Breast epithelium (tissue), 4 donors: ENCODE data around the gene MATN1. TPM values are rescaled to one million over a fixed set of nuclear protein-coding genes. Genes with fewer than 3 reads are reported as not detected.

Source experiments
- DNase-seq, 2 donors: peaks; one replicate each; pipeline ENCODE4 v3.0.0-alpha.2; 2019; ENCODE audit warnings: low spot score in 2 of 2
- H3K27ac ChIP-seq, 2 donors: fragments of 200-600 bp; sonication (generic) in 1 of 2; one replicate each; pipeline ENCODE4 v1.5.1; 2016 to 2019; ENCODE audit warnings: mild to moderate bottlenecking in 1 of 2
- H3K27me3 ChIP-seq, 2 donors: fragments of 200-600 bp; sonication (generic) in 1 of 2; one replicate each; pipeline versions ENCODE4 v1.5.1 to v1.6.0; 2017 to 2019; ENCODE audit warnings: control low read depth in 1 of 2, mild to moderate bottlenecking in 1 of 2
- H3K36me3 ChIP-seq: fragments of 200-600 bp; one replicate; pipeline ENCODE4 v1.5.1; 2019
- H3K4me1 ChIP-seq, 2 donors: fragments of 200-600 bp; sonication (generic); one replicate each; pipeline ENCODE4 v1.5.1; 2016 to 2019; ENCODE audit warnings: control low read depth in 1 of 2
- H3K4me3 ChIP-seq, 3 donors: fragments of 200-600 bp; sonication (generic); 1 replicate in 2 of 3; 2 replicates in 1 of 3; pipeline ENCODE4 v1.5.1; 2016 to 2019; ENCODE audit warnings: mild to moderate bottlenecking in 3 of 3, moderate library complexity in 2 of 3
- H3K9me3 ChIP-seq, 2 donors: fragments of 200-600 bp; sonication (generic) in 1 of 2; one replicate each; pipeline ENCODE4 v1.5.1; 2016 to 2019; ENCODE audit warnings: control low read depth in 1 of 2
- CTCF ChIP-seq, 3 donors: fragments of 450-650 bp; IDR thresholded peaks; one replicate each; pipeline ENCODE4 v1.5.1; 2016 to 2017; ENCODE audit warnings: antibody characterized with exemption in 3 of 3, mild to moderate bottlenecking in 3 of 3, moderate library complexity in 3 of 3
- POLR2A ChIP-seq: fragments of 450-650 bp; IDR thresholded peaks from one replicate; pipeline ENCODE4 v1.6.1; 2016; ENCODE audit warnings: antibody characterized with exemption, mild to moderate bottlenecking, moderate library complexity
- POLR2AphosphoS5 ChIP-seq, 3 donors: sonication (generic); formaldehyde crosslinking; IDR thresholded peaks; one replicate each; pipeline ENCODE4 v1.6.1; 2017; ENCODE audit warnings: antibody characterized with exemption in 3 of 3
- intact Hi-C: fragments of 100-400 bp; cut with DNase I; formaldehyde crosslinking; loops from one replicate; pipeline ENCODE4 v1.15.1; 2023; ENCODE audit warnings: low total_unique reads
- total RNA-seq, 3 donors: library from RNA; depleted of rRNA; stranded (reverse); fragments of >200 nt; gene quantifications; one replicate each; pipeline ENCODE4 v1.1.0, GENCODE V29; 2016

MATN1 gene
- total RNA-seq, 3 donors from 2014 or later: not detected

GRCh38 chr1:30673395-30673794 is 50.0 kb downstream of the MATN1 start:
- Histone ChIP-seq H3K27me3 (no peaks in the 10 kb centered on the region), H3K36me3 (no peaks in the 10 kb centered on the region), H3K4me1 (no peaks in the 10 kb centered on the region), H3K9me3 (peaks cover 4 to 10% of the 10 kb centered on the region in 2 donors), H3K4me3 (no peak overlapping the region), H3K27ac (no peak overlapping the region)
- TF ChIP-seq POLR2A (no peak), CTCF (IDR thresholded peaks at IDR 0.05) (no peak), POLR2AphosphoS5 (IDR thresholded peaks at IDR 0.05) (no peak)
- intact Hi-C loops: no loop called here
- no peak for DNase-seq

GRCh38 chr1:30672661-30673060 is 50.7 kb downstream of the MATN1 start:
- no peaks in the 10 kb centered on the region for H3K27me3 ChIP-seq
- H3K4me1 ChIP-seq: no peaks in the 10 kb centered on the region
- no peak overlapping the region for H3K4me3 ChIP-seq
- no peak overlapping the region for H3K27ac ChIP-seq
- no peak for DNase-seq
- no peaks in the 10 kb centered on the region for H3K36me3 ChIP-seq
- peaks cover 4 to 10% of the 10 kb centered on the region in 2 donors for H3K9me3 ChIP-seq
- TF ChIP-seq POLR2A (no peak), POLR2AphosphoS5 (IDR thresholded peaks at IDR 0.05) (no peak), CTCF (IDR thresholded peaks at IDR 0.05) (no peak)
- intact Hi-C loops: no loop called here

GRCh38 chr1:30670240-30671060 is 52.9 kb downstream of the MATN1 start:
- peaks cover 0 to 4% of the 10 kb centered on the region in 2 donors for H3K9me3 ChIP-seq
- H3K36me3 ChIP-seq: no peaks in the 10 kb centered on the region
- TF ChIP-seq POLR2A: no peak
- no peak for TF ChIP-seq POLR2AphosphoS5 (IDR thresholded peaks at IDR 0.05)
- no peak for TF ChIP-seq CTCF (IDR thresholded peaks at IDR 0.05)
- H3K4me1 ChIP-seq: no peaks in the 10 kb centered on the region
- peak overlapping the region; percentile 45 to 72 for H3K27ac ChIP-seq
- no peak for DNase-seq
- intact Hi-C loops: no loop called here
- H3K27me3 ChIP-seq: no peaks in the 10 kb centered on the region
- no peak overlapping the region for H3K4me3 ChIP-seq

GRCh38 chr1:30668546-30669327 is 54.6 kb downstream of the MATN1 start:
- H3K36me3 ChIP-seq: no peaks in the 10 kb centered on the region
- DNase-seq: no peak
- peaks cover 0 to 1% of the 10 kb centered on the region in 2 donors for H3K9me3 ChIP-seq
- intact Hi-C loops: no loop called here
- H3K27ac ChIP-seq: peak overlapping the region; percentile 25 to 72
- no peak overlapping the region for H3K4me3 ChIP-seq
- H3K27me3 ChIP-seq: no peaks in the 10 kb centered on the region
- TF ChIP-seq CTCF (IDR thresholded peaks at IDR 0.05) (no peak), POLR2A (no peak), POLR2AphosphoS5 (IDR thresholded peaks at IDR 0.05) (no peak)
- H3K4me1 ChIP-seq: no peaks in the 10 kb centered on the region

- Histone ChIP-seq H3K4me1 (no peaks in the 10 kb centered on the region), H3K36me3 (no peaks in the 10 kb centered on the region), H3K9me3 (no peaks in the 10 kb centered on the region), H3K4me3 (no peak overlapping the region), H3K27ac (no peak overlapping the region), H3K27me3 (no peaks in the 10 kb centered on the region)
- no peak for DNase-seq
- intact Hi-C loops: no loop called here
- no peak for TF ChIP-seq CTCF (IDR thresholded peaks at IDR 0.05)
- TF ChIP-seq POLR2AphosphoS5 (IDR thresholded peaks at IDR 0.05): no peak
- TF ChIP-seq POLR2A: no peak
Observed at GRCh38 chr1:30668024-30668423, 55.4 kb downstream of the MATN1 start.
